MM.1S (cell line): Measurements from ENCODE around the gene CASP5.
"Not testable (repeated sequence)": the region's sequence is repeated elsewhere in the genome, so short reads cannot be mapped to it uniquely, and the experiment has no call there.

ENCODE experiments used
- DNase-seq: peaks from one replicate; pipeline ENCODE4 v3.0.0-alpha.2; 2015
- H2AFZ ChIP-seq: fragments of 300-600 bp; sonication (generic); 2 replicates; pipeline ENCODE4 v1.6.0; 2016; ENCODE audit warnings: antibody characterized with exemption, low read length
- H3F3A ChIP-seq: fragments of 300-600 bp; sonication (generic); 2 replicates; pipeline ENCODE4 v1.6.1; 2016; ENCODE audit warnings: mild to moderate bottlenecking, antibody characterized with exemption, low read length, moderate library complexity, mixed read lengths; ENCODE audit not compliant: insufficient read depth
- H3K27ac ChIP-seq: fragments of 300-600 bp; sonication (generic); 2 replicates; pipeline ENCODE4 v1.5.1; 2016; ENCODE audit warnings: mild to moderate bottlenecking, low read length
- H3K27me3 ChIP-seq: fragments of 300-600 bp; sonication (generic); replicated peaks from 2 replicates; pipeline ENCODE4 v1.6.0; 2016; ENCODE audit warnings: low read length; ENCODE audit not compliant: insufficient read depth
- H3K36me3 ChIP-seq: fragments of 300-600 bp; sonication (generic); replicated peaks from 2 replicates; pipeline ENCODE4 v1.6.1; 2016; ENCODE audit warnings: mild to moderate bottlenecking, low read length, mixed read lengths; ENCODE audit not compliant: insufficient read depth
- H3K4me1 ChIP-seq: fragments of 300-600 bp; sonication (generic); 2 replicates; pipeline ENCODE4 v1.6.1; 2016; ENCODE audit warnings: low read length, mixed read lengths
- H3K4me2 ChIP-seq: fragments of 300-600 bp; sonication (generic); 2 replicates; pipeline ENCODE4 v1.6.0; 2016; ENCODE audit warnings: low read depth, low read length
- H3K4me3 ChIP-seq: fragments of 300-600 bp; sonication (generic); 2 replicates; pipeline ENCODE4 v1.5.1; 2016; ENCODE audit warnings: low read length, mixed read lengths
- H3K79me2 ChIP-seq: fragments of 300-600 bp; sonication (generic); 2 replicates; pipeline ENCODE4 v1.6.1; 2016; ENCODE audit warnings: mixed run types, low read length, mixed read lengths
- H3K9ac ChIP-seq: fragments of 300-600 bp; sonication (generic); 2 replicates; pipeline ENCODE4 v1.6.1; 2016; ENCODE audit warnings: low read length, mixed read lengths
- H3K9me2 ChIP-seq: fragments of 300-600 bp; sonication (generic); replicated peaks from 2 replicates; pipeline ENCODE4 v1.6.1; 2016; ENCODE audit warnings: mild to moderate bottlenecking, low read length, mixed read lengths; ENCODE audit not compliant: insufficient read depth
- H3K9me3 ChIP-seq: fragments of 300-600 bp; sonication (generic); replicated peaks from 2 replicates; pipeline ENCODE4 v1.6.1; 2016; ENCODE audit warnings: mild to moderate bottlenecking, low read length, mixed read lengths; ENCODE audit not compliant: insufficient read depth
- H4K20me1 ChIP-seq: fragments of 300-600 bp; sonication (generic); 2 replicates; pipeline ENCODE4 v1.6.1; 2016; ENCODE audit warnings: mild to moderate bottlenecking, low read length, moderate library complexity, mixed read lengths; ENCODE audit not compliant: insufficient read depth
- CTCF ChIP-seq: fragments of 300-600 bp; sonication (generic); IDR thresholded peaks from 2 replicates; pipeline ENCODE4 v1.5.1; 2016; ENCODE audit warnings: antibody characterized with exemption, low read length, mixed read lengths
- EZH2 ChIP-seq: fragments of 300-600 bp; sonication (generic); optimal IDR thresholded peaks from 2 replicates; pipeline ENCODE3; 2017; ENCODE audit warnings: low read depth, mild to moderate bottlenecking, antibody characterized with exemption, low read length, mixed read lengths
- EZH2phosphoT487 ChIP-seq: fragments of 300-600 bp; sonication (generic); IDR thresholded peaks from 2 replicates; pipeline ENCODE4 v1.6.1; 2018; ENCODE audit warnings: antibody characterized with exemption, low read length

Gene CASP5

DNA sequence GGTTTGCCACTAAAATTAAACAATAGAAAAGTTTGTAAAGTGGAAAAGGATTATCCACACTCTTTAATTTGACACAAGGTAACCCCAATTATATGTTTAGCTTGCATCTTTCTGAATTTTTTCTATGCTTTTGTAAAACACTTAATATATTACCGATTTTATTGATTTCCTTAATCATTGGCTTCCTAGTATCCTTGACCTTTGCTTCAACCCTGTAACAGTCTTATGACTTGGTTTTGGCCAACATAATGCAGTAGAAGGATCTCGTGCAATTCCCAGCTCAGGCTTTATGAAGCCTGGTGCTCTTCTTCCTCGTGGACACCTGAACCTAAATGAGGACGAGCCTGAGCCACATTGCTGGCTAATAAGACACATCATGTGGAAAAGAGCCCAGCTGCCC, 31.0 kb downstream of the CASP5 start:
- Histone ChIP-seq H3K4me1 (no peaks in the 10 kb centered on the region), H3K27me3 (no peaks in the 10 kb centered on the region), H4K20me1 (no peaks in the 10 kb centered on the region), H2AFZ (no peak overlapping the region), H3K9ac (no peak overlapping the region), H3K79me2 (no peaks in the 10 kb centered on the region), H3K4me2 (no peak overlapping the region), H3K27ac (no peak overlapping the region), H3K4me3 (no peak overlapping the region), H3K36me3 (no peaks in the 10 kb centered on the region), H3K9me2 (no peaks in the 10 kb centered on the region), H3K9me3 (no peaks in the 10 kb centered on the region), H3F3A (no peaks in the 10 kb centered on the region)
- DNase-seq: no peak
- no peak for TF ChIP-seq EZH2phosphoT487

GRCh38 chr11:104984808-104985207, 38.2 kb downstream of the CASP5 start:
- H3K4me1 ChIP-seq: peaks cover 7% of the 10 kb centered on the region
- DNase-seq: no peak
- no peaks in the 10 kb centered on the region for H4K20me1 ChIP-seq
- H2AFZ ChIP-seq: no peak overlapping the region
- no peak overlapping the region for H3K4me2 ChIP-seq
- no peaks in the 10 kb centered on the region for H3K36me3 ChIP-seq
- TF ChIP-seq EZH2 (no peak), EZH2phosphoT487 (no peak), CTCF (no peak)
- no peaks in the 10 kb centered on the region for H3K9me3 ChIP-seq
- no peak overlapping the region for H3K4me3 ChIP-seq
- no peaks in the 10 kb centered on the region for H3K9me2 ChIP-seq
- no peak overlapping the region for H3K9ac ChIP-seq
- H3F3A ChIP-seq: 0 out of 2 replicates have a peak, but pooled peaks cover 1% of the 10 kb centered on the region
- no peaks in the 10 kb centered on the region for H3K27me3 ChIP-seq
- no peak overlapping the region for H3K27ac ChIP-seq
- no peaks in the 10 kb centered on the region for H3K79me2 ChIP-seq

- H3K79me2 ChIP-seq: no peaks in the 10 kb centered on the region
- H3K4me3 ChIP-seq: no peak overlapping the region
- peaks cover 19% of the 10 kb centered on the region for H3K4me1 ChIP-seq
- TF ChIP-seq EZH2phosphoT487 (no peak), CTCF (no peak), EZH2 (no peak)
- H3K27ac ChIP-seq: peak overlapping the region; percentile 19; the same call in 1 of the 2 replicates
- DNase-seq: peak; percentile 61
- no peaks in the 10 kb centered on the region for H3K27me3 ChIP-seq
- H3K9me2 ChIP-seq: no peaks in the 10 kb centered on the region
- no peak overlapping the region for H2AFZ ChIP-seq
- H3K4me2 ChIP-seq: no peak overlapping the region
- H3K9ac ChIP-seq: no peak overlapping the region
- H3F3A ChIP-seq: 0 out of 2 replicates have a peak, but pooled peaks cover 4% of the 10 kb centered on the region
- H3K9me3 ChIP-seq: no peaks in the 10 kb centered on the region
- H3K36me3 ChIP-seq: no peaks in the 10 kb centered on the region
- no peaks in the 10 kb centered on the region for H4K20me1 ChIP-seq
These were observed 43.1 kb downstream of the CASP5 start for GRCh38 chr11:104979839-104980238.

DNA sequence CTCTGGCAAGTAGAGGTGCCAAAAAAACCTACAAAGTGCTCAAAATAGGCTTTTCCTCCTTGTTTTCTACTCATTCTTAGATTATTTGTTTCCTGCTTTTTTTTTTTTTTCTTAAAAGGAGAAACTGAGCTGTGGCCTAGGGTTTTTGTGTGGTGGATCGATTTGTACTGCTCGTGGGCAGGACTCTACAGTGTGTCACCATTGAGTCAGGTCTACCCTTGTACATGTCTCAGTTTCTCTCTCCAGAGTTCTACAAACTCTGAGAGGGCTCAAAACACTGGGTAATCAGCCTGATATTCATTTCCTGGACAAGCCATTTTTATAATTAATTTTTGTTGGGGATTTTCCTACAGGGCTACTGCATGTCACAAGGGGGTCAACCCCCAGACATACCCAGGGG, 49.4 kb downstream of the CASP5 start:
- Histone ChIP-seq H3K27me3 (no peaks in the 10 kb centered on the region), H3K27ac (no peak overlapping the region), H2AFZ (no peak overlapping the region), H3K9me2 (no peaks in the 10 kb centered on the region), H3K79me2 (no peaks in the 10 kb centered on the region), H4K20me1 (no peaks in the 10 kb centered on the region), H3K4me2 (no peak overlapping the region), H3K4me1 (peaks cover 4% of the 10 kb centered on the region), H3K9me3 (no peaks in the 10 kb centered on the region), H3F3A (no peaks in the 10 kb centered on the region), H3K36me3 (no peaks in the 10 kb centered on the region), H3K9ac (no peak overlapping the region), H3K4me3 (no peak overlapping the region)
- TF ChIP-seq EZH2 (no peak), CTCF (no peak), EZH2phosphoT487 (no peak)
- DNase-seq: no peak

DNA sequence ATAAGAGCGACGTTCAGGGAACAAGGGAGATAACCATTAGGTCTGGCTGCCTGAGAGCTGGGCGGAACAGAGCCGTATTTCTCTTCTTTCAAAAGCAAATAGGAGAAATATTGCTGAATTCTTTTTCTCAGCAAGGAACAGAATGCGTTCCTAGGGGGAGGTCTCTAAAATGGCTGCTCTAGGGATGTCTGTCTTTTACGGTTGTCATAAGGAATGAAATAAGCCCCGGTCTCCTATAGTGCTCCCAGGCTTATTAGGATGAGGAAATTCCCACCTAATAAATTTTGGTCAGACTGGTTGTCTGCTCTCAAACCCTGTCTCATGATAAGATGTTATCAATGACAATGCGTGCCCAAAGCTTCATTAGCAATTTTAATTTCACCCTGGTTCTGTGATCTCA, 50.0 kb downstream of the CASP5 start:
- H3K9me3 ChIP-seq, H3K36me3 ChIP-seq, H3K27ac ChIP-seq, H3F3A ChIP-seq, H3K79me2 ChIP-seq, H3K9ac ChIP-seq, H3K4me1 ChIP-seq, H2AFZ ChIP-seq, H3K4me3 ChIP-seq, H3K4me2 ChIP-seq, H3K9me2 ChIP-seq, H4K20me1 ChIP-seq, DNase-seq, H3K27me3 ChIP-seq: not testable (repeated sequence)
